Epithelial cell of esophagus (primary cell): Measurements from ENCODE around the gene ALDH1A2.

Source experiments
- DNase-seq: peaks from one replicate; pipeline ENCODE4 v3.0.0; 2010; ENCODE audit warnings: low read depth
- H3K4me3 ChIP-seq: 2 replicates; pipeline ENCODE4 v1.5.1; 2011; ENCODE audit warnings: mild to moderate bottlenecking, low read length, control low read depth
- CTCF ChIP-seq: IDR thresholded peaks from 2 replicates; pipeline ENCODE4 v1.5.1; 2011; ENCODE audit warnings: low read depth, mild to moderate bottlenecking, low read length, control low read depth, inconsistent platforms; ENCODE audit not compliant: insufficient read depth; ENCODE audit errors: missing control alignments

ALDH1A2 gene

GRCh38 chr15:58016581-58017175, 48.8 kb downstream of the ALDH1A2 start:
- DNase-seq, result no peak
- no peak overlapping the region for H3K4me3 ChIP-seq
- no peak for TF ChIP-seq CTCF

GRCh38 chr15:58015565-58015964, 49.9 kb downstream of the ALDH1A2 start:
- no peak overlapping the region for H3K4me3 ChIP-seq
- DNase-seq, result peak; percentile 69
- TF ChIP-seq CTCF, result no peak

DNA sequence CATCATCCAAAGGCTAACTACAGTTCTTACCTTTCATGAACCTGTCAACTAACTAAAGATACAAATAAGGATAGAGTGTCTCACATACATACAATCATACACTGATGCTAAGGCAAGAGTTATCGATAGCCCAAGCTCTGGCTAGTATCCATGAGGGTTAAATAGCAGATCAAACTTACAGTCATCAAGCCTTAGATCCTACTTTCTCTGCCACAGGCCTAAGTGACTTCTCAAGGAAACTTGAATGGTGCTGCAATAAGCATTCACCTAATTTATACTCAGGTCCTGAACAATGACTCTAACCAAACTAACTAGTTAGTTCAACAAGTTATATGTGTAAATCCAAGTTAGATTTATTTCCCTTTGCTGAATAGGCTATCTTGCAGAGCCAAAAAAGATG, 51.0 kb downstream of the ALDH1A2 start:
- no peak for DNase-seq
- no peak for TF ChIP-seq CTCF
- H3K4me3 ChIP-seq, result no peak overlapping the region

GRCh38 chr15:58014040-58014439, 51.5 kb downstream of the ALDH1A2 start:
- no peak overlapping the region for H3K4me3 ChIP-seq
- no peak for DNase-seq
- TF ChIP-seq CTCF, result no peak

DNA sequence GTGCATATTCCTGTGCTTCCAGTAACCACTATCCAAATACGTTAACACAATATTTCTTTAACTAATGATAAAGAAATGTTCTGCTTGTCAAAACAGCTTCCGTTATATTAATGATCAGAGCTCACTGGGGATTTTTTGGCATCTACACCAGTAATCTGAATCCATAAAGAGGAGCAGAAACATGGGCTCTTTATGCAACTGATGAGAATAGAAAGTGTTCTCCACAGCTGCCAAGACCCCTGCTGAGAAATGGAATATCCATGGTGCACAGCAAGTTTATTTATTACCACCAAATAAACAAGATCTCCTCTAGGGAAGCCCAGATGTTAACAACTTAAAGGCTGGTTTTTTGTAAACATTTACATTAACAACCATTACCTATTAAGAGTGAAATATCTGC, 54.5 kb downstream of the ALDH1A2 start:
- TF ChIP-seq CTCF, result no peak
- DNase-seq, result no peak
- H3K4me3 ChIP-seq, result no peak overlapping the region

DNA sequence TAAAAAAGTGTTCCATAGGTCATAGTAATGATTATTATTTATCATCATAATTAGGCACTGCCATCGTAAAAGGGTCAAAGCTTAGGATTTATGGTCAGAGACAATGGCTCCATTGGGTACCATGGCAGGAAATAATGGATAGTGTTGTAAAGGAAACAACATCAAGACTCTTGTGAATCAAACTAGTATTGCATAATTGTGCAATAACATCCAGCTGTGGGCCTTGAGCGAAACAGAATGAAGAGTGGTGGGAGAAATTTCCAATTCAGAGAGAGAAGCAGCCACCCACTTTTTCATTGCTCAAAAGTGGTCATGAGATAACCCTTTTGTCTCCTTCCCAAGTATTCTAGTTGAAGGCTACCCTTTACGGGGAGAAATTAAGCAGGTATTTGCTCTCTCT, 61.7 kb downstream of the ALDH1A2 start:
- TF ChIP-seq CTCF, result no peak
- no peak overlapping the region for H3K4me3 ChIP-seq
- no peak for DNase-seq
